ENCODE results near the gene APRT. TPM values are rescaled to one million over a fixed set of nuclear protein-coding genes. Genes with fewer than 3 reads are reported as not detected.

The APRT gene
- total RNA-seq, 1 donor from 2014 or later = 153 TPM

DNA sequence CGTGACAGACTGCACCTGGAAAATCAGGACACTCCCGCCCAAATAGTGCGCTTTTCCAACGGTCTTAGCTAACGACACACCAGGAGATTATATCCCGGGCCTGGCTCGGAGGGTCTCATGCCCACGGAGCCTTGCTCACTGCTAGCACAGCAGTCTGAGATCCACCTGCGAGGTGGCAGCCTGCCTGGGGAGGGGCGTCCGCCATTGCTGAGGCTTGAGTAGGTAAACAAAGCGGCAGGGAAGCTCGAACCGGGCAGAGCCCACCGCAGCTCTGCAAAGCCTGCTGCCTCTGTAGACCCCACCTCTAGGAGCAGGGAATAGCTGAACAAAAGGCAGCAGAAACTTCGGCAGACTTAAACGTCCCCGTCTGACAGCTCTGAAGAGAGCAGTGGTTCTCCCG, 39.9 kb upstream of the APRT start:
- Histone ChIP-seq H3K36me3 (ENCODE audit: control insufficient read depth, insufficient read depth, low read length) (peaks cover 12% of the 10 kb centered on the region), H3K27me3 (ENCODE audit: control insufficient read depth, insufficient read depth, low read length) (no peaks in the 10 kb centered on the region), H3K4me3 (ENCODE audit: low read depth, low read length) (no peak overlapping the region)
- DNase-seq (ENCODE audit: low read depth) (no peak), FAIRE-seq (no peak)
- TF ChIP-seq, protein P1, sequence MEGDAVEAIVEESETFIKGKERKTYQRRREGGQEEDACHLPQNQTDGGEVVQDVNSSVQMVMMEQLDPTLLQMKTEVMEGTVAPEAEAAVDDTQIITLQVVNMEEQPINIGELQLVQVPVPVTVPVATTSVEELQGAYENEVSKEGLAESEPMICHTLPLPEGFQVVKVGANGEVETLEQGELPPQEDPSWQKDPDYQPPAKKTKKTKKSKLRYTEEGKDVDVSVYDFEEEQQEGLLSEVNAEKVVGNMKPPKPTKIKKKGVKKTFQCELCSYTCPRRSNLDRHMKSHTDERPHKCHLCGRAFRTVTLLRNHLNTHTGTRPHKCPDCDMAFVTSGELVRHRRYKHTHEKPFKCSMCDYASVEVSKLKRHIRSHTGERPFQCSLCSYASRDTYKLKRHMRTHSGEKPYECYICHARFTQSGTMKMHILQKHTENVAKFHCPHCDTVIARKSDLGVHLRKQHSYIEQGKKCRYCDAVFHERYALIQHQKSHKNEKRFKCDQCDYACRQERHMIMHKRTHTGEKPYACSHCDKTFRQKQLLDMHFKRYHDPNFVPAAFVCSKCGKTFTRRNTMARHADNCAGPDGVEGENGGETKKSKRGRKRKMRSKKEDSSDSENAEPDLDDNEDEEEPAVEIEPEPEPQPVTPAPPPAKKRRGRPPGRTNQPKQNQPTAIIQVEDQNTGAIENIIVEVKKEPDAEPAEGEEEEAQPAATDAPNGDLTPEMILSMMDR (IDR thresholded peaks at IDR 0.05; ENCODE audit: insufficient read depth, low read length, severe bottlenecking) = no peak

DNA sequence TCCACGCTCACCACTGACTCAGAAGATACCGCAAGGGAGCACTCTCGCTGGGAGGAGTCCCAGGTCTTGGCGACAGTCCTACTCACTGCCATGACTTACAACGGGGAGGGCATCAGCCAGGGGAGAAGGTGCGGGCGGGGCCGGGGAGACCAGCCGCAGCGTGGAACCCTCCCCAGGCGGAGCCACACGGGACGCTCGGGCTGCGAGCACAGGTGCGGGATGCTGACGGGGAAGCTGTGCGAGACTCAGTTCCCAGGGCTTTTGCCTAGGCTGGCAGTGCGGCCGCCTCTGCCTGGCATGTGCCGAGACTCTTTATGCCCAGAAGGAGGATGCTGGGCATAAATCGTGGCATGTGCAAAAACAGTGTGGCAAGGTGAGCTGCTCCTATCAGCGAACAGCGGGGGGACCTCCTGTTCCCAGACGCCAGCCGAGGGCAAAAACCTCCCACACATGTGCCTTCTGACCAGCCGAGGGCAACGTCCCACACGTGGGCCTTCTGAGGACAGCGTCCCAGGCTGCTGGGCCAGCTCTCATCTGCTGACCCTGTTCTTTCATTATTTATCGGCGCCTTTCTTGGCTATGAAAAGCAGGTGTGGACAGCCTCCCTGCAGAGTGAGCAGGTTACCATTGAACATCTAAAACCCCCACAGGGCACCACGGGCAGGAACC, 38.9 kb upstream of the APRT start:
- FAIRE-seq (no peak), DNase-seq (ENCODE audit: low read depth) (no peak)
- Histone ChIP-seq H3K36me3 (ENCODE audit: control insufficient read depth, insufficient read depth, low read length) (peaks cover 12% of the 10 kb centered on the region), H3K27me3 (ENCODE audit: control insufficient read depth, insufficient read depth, low read length) (no peaks in the 10 kb centered on the region), H3K4me3 (ENCODE audit: low read depth, low read length) (no peak overlapping the region)
- TF ChIP-seq, protein P1 (IDR thresholded peaks at IDR 0.05; ENCODE audit: insufficient read depth, low read length, severe bottlenecking) = no peak

DNA sequence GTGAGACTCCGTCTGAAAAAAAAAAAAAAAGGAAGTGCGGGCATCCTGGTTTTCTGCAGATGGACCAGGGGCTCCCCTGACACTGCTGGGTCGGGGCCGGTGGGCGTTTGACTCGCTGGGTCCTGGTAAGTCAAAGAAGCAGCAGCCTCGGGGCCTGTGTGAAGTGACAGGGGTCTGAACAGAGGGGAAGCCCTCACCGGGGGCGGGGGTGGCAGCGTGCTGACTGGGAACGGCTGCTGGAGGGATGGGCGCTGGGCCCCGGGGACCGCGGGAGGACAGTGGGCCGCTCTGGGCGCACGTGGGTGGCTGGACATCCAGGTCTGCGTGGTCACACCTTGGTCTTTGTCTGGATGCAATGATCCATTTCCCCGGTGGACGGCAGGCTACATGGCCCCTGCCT, 36.8 kb upstream of the APRT start:
- DNase-seq (ENCODE audit: low read depth) = no peak
- H3K36me3 ChIP-seq (ENCODE audit: control insufficient read depth, insufficient read depth, low read length) = peaks cover 8% of the 10 kb centered on the region

DNA sequence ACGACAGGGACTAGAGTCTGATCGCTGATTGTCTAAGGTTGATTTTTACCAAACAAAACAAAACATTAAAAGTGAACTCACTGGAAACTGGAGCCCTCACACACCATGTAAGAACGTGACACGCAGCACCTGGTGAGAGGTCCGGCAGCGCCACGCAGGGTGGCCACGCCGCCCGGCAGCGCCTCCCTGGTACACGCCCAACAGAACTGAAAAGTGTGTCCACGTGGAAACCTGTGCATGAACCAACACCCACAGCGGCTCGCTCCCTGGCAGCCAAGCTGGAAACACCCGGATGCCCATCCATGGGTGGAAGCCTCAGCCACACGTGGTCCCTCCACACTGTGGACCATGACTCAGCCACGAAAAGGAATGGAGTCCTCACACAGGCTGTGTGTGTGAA, 35.9 kb upstream of the APRT start:
- DNase-seq (ENCODE audit: low read depth) (no peak), FAIRE-seq (no peak)
- TF ChIP-seq, protein P1 (IDR thresholded peaks at IDR 0.05; ENCODE audit: insufficient read depth, low read length, severe bottlenecking) = no peak
- Histone ChIP-seq H3K27me3 (ENCODE audit: control insufficient read depth, insufficient read depth, low read length) (no peaks in the 10 kb centered on the region), H3K4me3 (ENCODE audit: low read depth, low read length) (no peak overlapping the region), H3K36me3 (ENCODE audit: control insufficient read depth, insufficient read depth, low read length) (peaks cover 10% of the 10 kb centered on the region)

More for the DNA sequence above, 36.8 kb upstream of the APRT start:
- FAIRE-seq = no peak
- H3K4me3 ChIP-seq (ENCODE audit: low read depth, low read length) = no peak overlapping the region
- TF ChIP-seq, protein P1 (IDR thresholded peaks at IDR 0.05; ENCODE audit: insufficient read depth, low read length, severe bottlenecking) = no peak
- H3K27me3 ChIP-seq (ENCODE audit: control insufficient read depth, insufficient read depth, low read length) = no peaks in the 10 kb centered on the region

DNA sequence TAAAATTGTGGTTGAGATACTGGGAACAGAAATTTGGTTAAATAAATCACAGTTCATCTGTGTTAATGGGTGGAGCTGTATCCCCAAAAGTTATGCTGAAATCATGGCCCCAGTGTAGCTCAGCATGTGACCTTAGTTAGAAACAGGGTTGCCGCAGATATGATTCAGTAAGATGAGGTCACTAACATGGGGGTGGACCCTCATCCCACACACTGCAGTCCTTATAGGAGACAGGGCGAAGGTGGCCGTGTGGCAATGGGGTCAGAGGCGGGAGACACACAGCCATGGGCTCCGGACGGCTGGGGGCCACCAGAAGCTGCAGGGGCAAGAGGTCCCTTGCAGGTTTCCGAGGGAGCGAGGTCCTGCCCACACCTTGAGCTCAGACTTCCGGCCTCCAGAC, 34.4 kb upstream of the APRT start:
- DNase-seq (ENCODE audit: low read depth) (no peak), FAIRE-seq (peak; percentile 13)
- H3K36me3 ChIP-seq (ENCODE audit: control insufficient read depth, insufficient read depth, low read length) = peaks cover 10% of the 10 kb centered on the region
- H3K4me3 ChIP-seq (ENCODE audit: low read depth, low read length) = no peak overlapping the region
- no peaks in the 10 kb centered on the region for H3K27me3 ChIP-seq (ENCODE audit: control insufficient read depth, insufficient read depth, low read length)
- TF ChIP-seq, protein P1 (IDR thresholded peaks at IDR 0.05; ENCODE audit: insufficient read depth, low read length, severe bottlenecking) = no peak
